HG02642 (cell line): ENCODE results near the gene CLPSL1.

Experiments
- ATAC-seq: cut with Tn5 transposase; IDR thresholded peaks from one replicate; pipeline ENCODE4 v1.9.1; 2021; ENCODE audit warnings: mild to moderate bottlenecking; ENCODE audit not compliant: unreplicated experiment, poor library complexity

CLPSL1 gene

GRCh38 chr6:35757456-35758123 lies 23.2 kb upstream of the CLPSL1 start:
- no peak for ATAC-seq

- ATAC-seq, result no peak
Observed at GRCh38 chr6:35759426-35759825, 21.4 kb upstream of the CLPSL1 start.

GRCh38 chr6:35765739-35766138 lies 15.1 kb upstream of the CLPSL1 start:
- no peak for ATAC-seq

GRCh38 chr6:35769211-35769610 lies 11.6 kb upstream of the CLPSL1 start:
- no peak for ATAC-seq

GRCh38 chr6:35771343-35771627 lies 9.5 kb upstream of the CLPSL1 start:
- ATAC-seq, result no peak

- ATAC-seq, result no peak
Observed at GRCh38 chr6:35774116-35774794, 6.6 kb upstream of the CLPSL1 start.

- ATAC-seq, result no peak
Observed at GRCh38 chr6:35775031-35775430, 5.8 kb upstream of the CLPSL1 start.

GRCh38 chr6:35776364-35777215 lies 4.2 kb upstream of the CLPSL1 start, which contains the start of gene CLPSL2:
Gene CLPSL2 (plus strand): TSS chr6:35776598. CDS start chr6:35776619, 21 bp downstream.
- no peak for ATAC-seq

GRCh38 chr6:35777356-35778102 lies 3.3 kb upstream of the CLPSL1 start:
- no peak for ATAC-seq

GRCh38 chr6:35778437-35778836 lies 2.4 kb upstream of the CLPSL1 start:
- ATAC-seq, result no peak

GRCh38 chr6:35781290-35781689 lies 471 bp downstream of the CLPSL1 start:
- no peak for ATAC-seq

GRCh38 chr6:35782424-35782823 lies 1.6 kb downstream of the CLPSL1 start:
- ATAC-seq, result no peak

GRCh38 chr6:35784200-35784599 lies 3.4 kb downstream of the CLPSL1 start:
- ATAC-seq, result no peak

GRCh38 chr6:35786272-35786671 lies 5.5 kb downstream of the CLPSL1 start:
- ATAC-seq, result no peak

GRCh38 chr6:35786810-35787209 lies 6.0 kb downstream of the CLPSL1 start:
- no peak for ATAC-seq

- ATAC-seq, result no peak
Observed at GRCh38 chr6:35787266-35788218, 6.7 kb downstream of the CLPSL1 start.

GRCh38 chr6:35788423-35788982 lies 7.7 kb downstream of the CLPSL1 start:
- ATAC-seq, result no peak

- ATAC-seq, result no peak
Observed at GRCh38 chr6:35790683-35791082, 9.9 kb downstream of the CLPSL1 start.
